H1 (cell line): Measurements from ENCODE around the gene UBE3B. TPM values are rescaled to one million over a fixed set of nuclear protein-coding genes. Genes with fewer than 3 reads are reported as not detected.

Experiments used
- BRCA1 ChIP-seq: IDR thresholded peaks from 2 replicates; pipeline ENCODE4 v1.6.1; 2012; ENCODE audit warnings: low read depth, low read length, improper control_type of control experiment
- EGR1 ChIP-seq: IDR thresholded peaks from 2 replicates; pipeline ENCODE4 v1.6.1; 2011; ENCODE audit warnings: low read depth, low read length, borderline replicate concordance
- polyA plus RNA-seq, 7 experiments: library from polyadenylated mRNA; depleted of rRNA in 3 of 7; stranded (reverse) in 5 of 7; unstranded in 2 of 7; fragments of >200 nt in 5 of 7; fragments of 200-250 nt in 2 of 7; gene quantifications; 1 replicate in 5 of 7; 2 replicates in 1 of 7; 4 replicates in 1 of 7; pipeline versions ENCODE4 v1.2.1 to v1.2.3, GENCODE V29; 2011 to 2013; ENCODE audit warnings: missing spikeins in 2 of 7, mixed read lengths in 2 of 7
- total RNA-seq: library from RNA; stranded (reverse); fragmentation: NEBNext Ultra II Directional; extraction: Animal tissue kit (Norgen Biotek cat#: 25700); gene quantifications from 2 replicates; pipeline ENCODE4 v1.2.1, GENCODE V29; 2021

The UBE3B gene
- total and polyA plus RNA-seq, 2 of the 8 experiments (the other 6 are each of a cell fraction or from before 2014, with no cell fraction given) = 14.0 to 21.1 TPM

DNA sequence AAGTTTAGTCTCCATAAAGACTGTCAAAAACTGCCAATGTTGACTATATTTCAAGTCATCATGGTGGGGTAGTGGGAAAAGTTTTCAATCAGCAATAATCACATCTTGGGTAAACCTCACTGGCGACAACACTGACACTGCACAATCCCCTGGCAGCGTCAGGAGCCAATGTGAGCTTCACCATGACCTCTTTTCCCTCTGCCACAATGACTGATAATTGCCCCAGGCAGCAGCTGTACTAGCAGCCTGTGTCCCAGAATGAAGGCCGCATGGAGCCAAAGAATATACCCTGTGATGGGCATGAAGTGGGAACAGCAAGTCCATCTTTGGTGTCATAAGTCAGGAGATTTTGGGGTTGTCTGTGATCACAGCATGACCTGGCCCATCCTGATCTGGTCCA lies 90.5 kb downstream of the UBE3B start (continued):
- no peak for TF ChIP-seq BRCA1
- no peak for TF ChIP-seq EGR1
